Peyer's patch (tissue), 4 donors: ENCODE measurements around the gene SPINK14. TPM values are rescaled to one million over a fixed set of nuclear protein-coding genes. Genes with fewer than 3 reads are reported as not detected.

Source experiments
- DNase-seq, 3 donors: peaks; one replicate each; pipeline ENCODE4 v3.0.0-alpha.2; 2017 to 2019
- H3K27ac ChIP-seq, 4 donors: fragments of 200-600 bp; sonication (generic); one replicate each; pipeline ENCODE4 v1.5.1; 2016 to 2019
- H3K27me3 ChIP-seq, 2 donors: fragments of 200-600 bp; sonication (generic); one replicate each; pipeline ENCODE4 v1.5.1; 2019
- H3K36me3 ChIP-seq, 3 donors: fragments of 200-600 bp; sonication (generic); one replicate each; pipeline ENCODE4 v1.5.1; 2016 to 2019
- H3K4me1 ChIP-seq, 4 donors: fragments of 200-600 bp; sonication (generic); one replicate each; pipeline ENCODE4 v1.5.1; 2016 to 2019
- H3K4me3 ChIP-seq, 4 donors: fragments of 200-600 bp; sonication (generic); 1 replicate in 3 of 4; 2 replicates in 1 of 4; pipeline ENCODE4 v1.5.1; 2016 to 2019; ENCODE audit warnings: mild to moderate bottlenecking in 1 of 4
- H3K9me3 ChIP-seq, 4 donors: fragments of 200-600 bp; sonication (generic); one replicate each; pipeline ENCODE4 v1.5.1; 2016 to 2019; ENCODE audit warnings: mild to moderate bottlenecking in 1 of 4
- CTCF ChIP-seq, 6 experiments: fragments of 450-650 bp in 4 of 6; fragments of 200-600 bp in 2 of 6; sonication (generic) in 1 of 6; IDR thresholded peaks; one replicate each; pipeline ENCODE4 v1.5.1; 2017 to 2019; ENCODE audit warnings: antibody characterized with exemption in 6 of 6, mild to moderate bottlenecking in 3 of 6, moderate library complexity in 1 of 6
- POLR2A ChIP-seq, 2 donors: fragments of 450-650 bp; IDR thresholded peaks; one replicate each; pipeline ENCODE4 v1.5.1; 2017; ENCODE audit warnings: antibody characterized with exemption in 2 of 2, mild to moderate bottlenecking in 2 of 2, moderate library complexity in 2 of 2
- total RNA-seq, 4 donors: library from RNA; depleted of rRNA; stranded (reverse); fragments of >200 nt; gene quantifications; one replicate each; pipeline ENCODE4 v1.1.0, GENCODE V29; 2016

SPINK14 gene
- total RNA-seq, 4 donors from 2014 or later: not detected

- Histone ChIP-seq H3K4me1 (no peaks in the 10 kb centered on the region), H3K27me3 (no peaks in the 10 kb centered on the region), H3K27ac (no peak overlapping the region), H3K9me3 (no peaks in the 10 kb centered on the region), H3K4me3 (no peak overlapping the region), H3K36me3 (no peaks in the 10 kb centered on the region)
- no peak for DNase-seq
- no peak for TF ChIP-seq CTCF (IDR thresholded peaks at IDR 0.05)
- no peak for TF ChIP-seq POLR2A (IDR thresholded peaks at IDR 0.05)
These were observed 11.7 kb upstream of the SPINK14 start for GRCh38 chr5:148156609-148157008.

- no peak overlapping the region for H3K27ac ChIP-seq
- no peaks in the 10 kb centered on the region for H3K4me1 ChIP-seq
- no peak overlapping the region for H3K4me3 ChIP-seq
- no peak for DNase-seq
- no peaks in the 10 kb centered on the region for H3K27me3 ChIP-seq
- no peaks in the 10 kb centered on the region for H3K36me3 ChIP-seq
- H3K9me3 ChIP-seq: no peaks in the 10 kb centered on the region
- TF ChIP-seq CTCF (IDR thresholded peaks at IDR 0.05) (no peak), POLR2A (IDR thresholded peaks at IDR 0.05) (no peak)
These were observed 6.3 kb upstream of the SPINK14 start for GRCh38 chr5:148162038-148162437.

GRCh38 chr5:148163345-148163744 lies 5.0 kb upstream of the SPINK14 start:
- DNase-seq: no peak
- H3K27ac ChIP-seq: no peak overlapping the region
- H3K9me3 ChIP-seq: no peaks in the 10 kb centered on the region
- TF ChIP-seq CTCF (IDR thresholded peaks at IDR 0.05) (no peak), POLR2A (IDR thresholded peaks at IDR 0.05) (no peak)
- H3K27me3 ChIP-seq: no peaks in the 10 kb centered on the region
- H3K36me3 ChIP-seq: no peaks in the 10 kb centered on the region
- no peaks in the 10 kb centered on the region for H3K4me1 ChIP-seq
- no peak overlapping the region for H3K4me3 ChIP-seq

GRCh38 chr5:148166550-148167283 lies 1.6 kb upstream of the SPINK14 start:
- TF ChIP-seq POLR2A (IDR thresholded peaks at IDR 0.05) (no peak), CTCF (IDR thresholded peaks at IDR 0.05) (no peak)
- DNase-seq: no peak
- H3K36me3 ChIP-seq: no peaks in the 10 kb centered on the region

GRCh38 chr5:148172377-148172776 lies 4.0 kb downstream of the SPINK14 start:
- Histone ChIP-seq H3K36me3 (no peaks in the 10 kb centered on the region), H3K27ac (no peak overlapping the region), H3K9me3 (no peaks in the 10 kb centered on the region), H3K27me3 (no peaks in the 10 kb centered on the region), H3K4me1 (no peaks in the 10 kb centered on the region), H3K4me3 (no peak overlapping the region)
- no peak for TF ChIP-seq POLR2A (IDR thresholded peaks at IDR 0.05)
- TF ChIP-seq CTCF (IDR thresholded peaks at IDR 0.05): no peak
- DNase-seq: no peak

More at GRCh38 chr5:148166550-148167283, 1.6 kb upstream of the SPINK14 start:
- Histone ChIP-seq H3K4me3 (no peak overlapping the region), H3K4me1 (no peaks in the 10 kb centered on the region), H3K27ac (no peak overlapping the region), H3K27me3 (no peaks in the 10 kb centered on the region), H3K9me3 (no peaks in the 10 kb centered on the region)
